ENCODE data around the gene RIT2.

Gene RIT2

GRCh38 chr18:42953306-42953705 is 162.2 kb downstream of the RIT2 start:
- no peak for DNase-seq (ENCODE audit: low read depth)
- TF ChIP-seq, protein P1, sequence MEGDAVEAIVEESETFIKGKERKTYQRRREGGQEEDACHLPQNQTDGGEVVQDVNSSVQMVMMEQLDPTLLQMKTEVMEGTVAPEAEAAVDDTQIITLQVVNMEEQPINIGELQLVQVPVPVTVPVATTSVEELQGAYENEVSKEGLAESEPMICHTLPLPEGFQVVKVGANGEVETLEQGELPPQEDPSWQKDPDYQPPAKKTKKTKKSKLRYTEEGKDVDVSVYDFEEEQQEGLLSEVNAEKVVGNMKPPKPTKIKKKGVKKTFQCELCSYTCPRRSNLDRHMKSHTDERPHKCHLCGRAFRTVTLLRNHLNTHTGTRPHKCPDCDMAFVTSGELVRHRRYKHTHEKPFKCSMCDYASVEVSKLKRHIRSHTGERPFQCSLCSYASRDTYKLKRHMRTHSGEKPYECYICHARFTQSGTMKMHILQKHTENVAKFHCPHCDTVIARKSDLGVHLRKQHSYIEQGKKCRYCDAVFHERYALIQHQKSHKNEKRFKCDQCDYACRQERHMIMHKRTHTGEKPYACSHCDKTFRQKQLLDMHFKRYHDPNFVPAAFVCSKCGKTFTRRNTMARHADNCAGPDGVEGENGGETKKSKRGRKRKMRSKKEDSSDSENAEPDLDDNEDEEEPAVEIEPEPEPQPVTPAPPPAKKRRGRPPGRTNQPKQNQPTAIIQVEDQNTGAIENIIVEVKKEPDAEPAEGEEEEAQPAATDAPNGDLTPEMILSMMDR (IDR thresholded peaks at IDR 0.05; ENCODE audit: low read length, missing control alignments): no peak
- H3K4me3 ChIP-seq (replicated peaks; ENCODE audit: low read depth, low read length): no peak overlapping the region

DNA sequence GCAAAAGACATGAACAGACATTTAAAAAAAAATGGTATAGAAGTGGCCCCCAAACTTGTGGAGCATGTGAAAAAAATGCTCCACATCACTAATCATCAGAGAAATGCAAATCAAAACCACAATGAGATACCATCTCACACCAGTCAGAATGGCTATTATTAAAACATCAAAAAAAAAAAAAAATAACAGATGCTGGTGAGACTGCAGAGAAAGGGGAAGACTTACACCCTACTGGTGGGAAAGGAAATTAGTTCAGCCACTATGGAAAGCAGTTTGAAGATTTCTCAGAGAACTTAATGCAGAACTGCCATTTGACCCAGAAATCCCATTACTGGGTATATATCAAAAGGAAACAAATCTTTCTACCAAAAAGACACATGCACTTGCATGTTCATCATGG is 164.8 kb downstream of the RIT2 start:
- H3K4me3 ChIP-seq (replicated peaks; ENCODE audit: low read depth, low read length): no peak overlapping the region
- TF ChIP-seq, protein P1 (IDR thresholded peaks at IDR 0.05; ENCODE audit: low read length, missing control alignments): no peak
- DNase-seq (ENCODE audit: low read depth): no peak

DNA sequence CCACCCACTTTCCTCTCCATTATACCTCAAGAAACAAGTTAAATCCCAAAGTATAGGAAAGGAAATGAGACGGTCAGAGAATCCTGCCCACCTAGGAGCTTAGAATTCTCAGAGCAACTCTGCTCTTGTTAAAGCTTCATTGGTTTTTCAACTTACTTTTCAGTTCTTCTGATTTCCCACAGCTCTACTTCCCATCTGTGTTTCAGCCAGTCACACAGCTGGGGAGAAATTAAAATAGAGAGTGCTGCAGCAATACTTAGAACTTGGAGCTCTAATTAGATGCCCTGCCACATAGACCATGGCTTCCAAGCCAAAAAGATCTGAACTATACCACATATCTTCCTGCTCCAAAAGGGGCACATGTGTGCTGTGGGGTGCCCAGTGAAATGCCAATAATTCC is 166.7 kb downstream of the RIT2 start:
- TF ChIP-seq, protein P1 (IDR thresholded peaks at IDR 0.05; ENCODE audit: low read length, missing control alignments): no peak

DNA sequence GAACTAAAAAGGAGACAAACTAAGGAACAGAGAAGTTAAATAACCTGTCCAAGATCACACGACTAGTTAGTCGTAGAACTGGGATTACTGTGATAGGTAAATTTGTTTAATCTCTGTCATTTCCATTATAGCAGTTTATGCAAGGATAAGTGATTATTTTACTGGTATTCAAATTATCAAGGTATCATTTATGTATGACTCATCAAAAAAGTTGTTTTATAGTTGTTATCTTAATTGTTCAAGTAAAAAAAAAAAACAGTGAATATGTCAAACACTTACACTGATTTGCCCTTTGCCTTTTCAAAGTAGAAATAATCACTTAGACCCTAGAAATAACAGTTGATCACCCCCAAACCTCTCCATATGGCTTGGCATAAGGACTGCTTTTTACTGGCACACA is 173.6 kb downstream of the RIT2 start:
- DNase-seq (ENCODE audit: low read depth): no peak
- no peak overlapping the region for H3K4me3 ChIP-seq (replicated peaks; ENCODE audit: low read depth, low read length)
- TF ChIP-seq, protein P1 (IDR thresholded peaks at IDR 0.05; ENCODE audit: low read length, missing control alignments): no peak

More for the DNA sequence above, 166.7 kb downstream of the RIT2 start:
- H3K4me3 ChIP-seq (replicated peaks; ENCODE audit: low read depth, low read length): no peak overlapping the region
- DNase-seq (ENCODE audit: low read depth): no peak

- no peak overlapping the region for H3K4me3 ChIP-seq (replicated peaks; ENCODE audit: low read depth, low read length)
- TF ChIP-seq, protein P1 (IDR thresholded peaks at IDR 0.05; ENCODE audit: low read length, missing control alignments): no peak
- DNase-seq (ENCODE audit: low read depth): no peak
These were observed 174.5 kb downstream of the RIT2 start for GRCh38 chr18:42941021-42941420.

GRCh38 chr18:42937436-42937835 is 178.0 kb downstream of the RIT2 start:
- TF ChIP-seq, protein P1 (IDR thresholded peaks at IDR 0.05; ENCODE audit: low read length, missing control alignments): no peak
- peak; percentile 36 for DNase-seq (ENCODE audit: low read depth)

DNA sequence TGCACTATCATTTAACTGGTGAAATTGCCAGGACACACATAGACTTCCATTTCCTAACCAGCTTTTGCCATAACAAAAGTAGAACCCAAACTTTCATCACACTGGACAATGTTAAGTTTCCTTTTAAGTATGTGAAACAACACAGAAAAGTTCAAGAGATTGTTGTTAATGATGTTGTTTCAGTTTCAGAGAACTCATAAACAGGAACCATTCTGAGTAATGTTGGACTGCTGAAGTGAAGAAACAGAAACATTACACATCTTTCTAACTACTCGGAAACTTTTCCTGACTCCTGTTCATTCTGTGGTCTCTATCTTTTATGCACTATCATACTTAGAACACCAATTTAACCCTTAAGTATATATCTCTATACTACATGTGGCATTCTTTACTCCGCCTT is 179.2 kb downstream of the RIT2 start:
- no peak overlapping the region for H3K4me3 ChIP-seq (replicated peaks; ENCODE audit: low read depth, low read length)
- TF ChIP-seq, protein P1 (IDR thresholded peaks at IDR 0.05; ENCODE audit: low read length, missing control alignments): no peak
- no peak for DNase-seq (ENCODE audit: low read depth)

More at GRCh38 chr18:42937436-42937835, 178.0 kb downstream of the RIT2 start:
- H3K4me3 ChIP-seq (replicated peaks; ENCODE audit: low read depth, low read length): no peak overlapping the region

Measured in fibroblast of pulmonary artery (primary cell).